Vagina (tissue), 2 donors: Measurements from ENCODE around the gene CHD6. TPM values are rescaled to one million over a fixed set of nuclear protein-coding genes. Genes with fewer than 3 reads are reported as not detected.

Source experiments
- DNase-seq, 2 donors: peaks; one replicate each; pipeline ENCODE4 v3.0.0-alpha.2; 2017; ENCODE audit errors: extremely low spot score in 2 of 2
- H3K27ac ChIP-seq: fragments of 200-600 bp; sonication (generic); one replicate; pipeline ENCODE4 v1.5.1; 2019
- H3K27me3 ChIP-seq: fragments of 200-600 bp; sonication (generic); one replicate; pipeline ENCODE4 v1.5.1; 2019
- H3K36me3 ChIP-seq, 2 donors: fragments of 200-600 bp; sonication (generic); one replicate each; pipeline ENCODE4 v1.5.1; 2017 to 2019
- H3K4me1 ChIP-seq: fragments of 200-600 bp; sonication (generic); one replicate; pipeline ENCODE4 v1.5.1; 2019
- H3K4me3 ChIP-seq, 2 donors: fragments of 200-600 bp; sonication (generic); 1 replicate in 1 of 2; 2 replicates in 1 of 2; pipeline ENCODE4 v1.5.1; 2016 to 2019
- H3K9me3 ChIP-seq: fragments of 200-600 bp; sonication (generic); one replicate; pipeline ENCODE4 v1.5.1; 2019
- POLR2A ChIP-seq, 2 donors: fragments of 450-650 bp; IDR thresholded peaks; one replicate each; pipeline ENCODE4 v1.6.1; 2017; ENCODE audit warnings: antibody characterized with exemption in 2 of 2, mild to moderate bottlenecking in 2 of 2, moderate library complexity in 2 of 2
- POLR2AphosphoS5 ChIP-seq, 2 donors: sonication (generic); formaldehyde crosslinking; IDR thresholded peaks; one replicate each; pipeline ENCODE4 v1.9.0; 2017; ENCODE audit warnings: antibody characterized with exemption in 2 of 2, mild to moderate bottlenecking in 2 of 2, low read depth in 1 of 2; ENCODE audit not compliant: insufficient read depth in 1 of 2
- intact Hi-C: fragments of 100-400 bp; cut with DNase I; formaldehyde crosslinking; loops from one replicate; pipeline ENCODE4 v1.15.1; 2023
- total RNA-seq: library from RNA; depleted of rRNA; stranded (reverse); fragments of >200 nt; gene quantifications from one replicate; pipeline ENCODE4 v1.2.3, GENCODE V29; 2016
- TF ChIP-seq, protein P1 (sequence below), 3 experiments: fragments of 450-650 bp in 2 of 3; fragments of 200-600 bp in 1 of 3; sonication (generic) in 1 of 3; IDR thresholded peaks; one replicate each; pipeline ENCODE4 v1.5.1; 2017 to 2019; ENCODE audit warnings: antibody characterized with exemption in 3 of 3, mild to moderate bottlenecking in 2 of 3, moderate library complexity in 2 of 3

Gene CHD6
- total RNA-seq, 1 donor from 2014 or later: 37.6 TPM

DNA sequence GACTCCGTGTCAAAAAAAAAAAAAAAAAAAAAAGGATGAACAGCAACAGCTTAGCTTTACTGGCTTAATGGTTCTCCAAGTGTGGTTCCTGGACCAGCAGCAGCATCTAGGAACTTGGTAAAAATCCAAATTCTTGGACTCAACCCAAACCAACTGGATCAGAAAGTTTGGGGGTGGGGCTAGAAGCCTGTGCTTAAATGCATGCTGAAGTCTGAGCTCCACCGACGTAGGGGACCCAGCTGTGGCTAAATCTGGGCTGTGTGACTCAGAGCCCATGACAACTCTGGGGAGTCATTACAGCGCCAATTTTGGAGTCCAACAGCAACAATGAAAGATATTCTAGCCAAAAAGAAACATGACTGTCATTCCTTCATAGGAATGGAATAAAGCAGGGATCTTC, 13.6 kb upstream of the CHD6 start:
- no peak for DNase-seq
- intact Hi-C loops: no loop called here
- H3K4me3 ChIP-seq: no peak overlapping the region
- H3K9me3 ChIP-seq: no peaks in the 10 kb centered on the region
- H3K27me3 ChIP-seq: no peaks in the 10 kb centered on the region
- H3K27ac ChIP-seq: no peak overlapping the region
- TF ChIP-seq, protein P1, sequence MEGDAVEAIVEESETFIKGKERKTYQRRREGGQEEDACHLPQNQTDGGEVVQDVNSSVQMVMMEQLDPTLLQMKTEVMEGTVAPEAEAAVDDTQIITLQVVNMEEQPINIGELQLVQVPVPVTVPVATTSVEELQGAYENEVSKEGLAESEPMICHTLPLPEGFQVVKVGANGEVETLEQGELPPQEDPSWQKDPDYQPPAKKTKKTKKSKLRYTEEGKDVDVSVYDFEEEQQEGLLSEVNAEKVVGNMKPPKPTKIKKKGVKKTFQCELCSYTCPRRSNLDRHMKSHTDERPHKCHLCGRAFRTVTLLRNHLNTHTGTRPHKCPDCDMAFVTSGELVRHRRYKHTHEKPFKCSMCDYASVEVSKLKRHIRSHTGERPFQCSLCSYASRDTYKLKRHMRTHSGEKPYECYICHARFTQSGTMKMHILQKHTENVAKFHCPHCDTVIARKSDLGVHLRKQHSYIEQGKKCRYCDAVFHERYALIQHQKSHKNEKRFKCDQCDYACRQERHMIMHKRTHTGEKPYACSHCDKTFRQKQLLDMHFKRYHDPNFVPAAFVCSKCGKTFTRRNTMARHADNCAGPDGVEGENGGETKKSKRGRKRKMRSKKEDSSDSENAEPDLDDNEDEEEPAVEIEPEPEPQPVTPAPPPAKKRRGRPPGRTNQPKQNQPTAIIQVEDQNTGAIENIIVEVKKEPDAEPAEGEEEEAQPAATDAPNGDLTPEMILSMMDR (IDR thresholded peaks at IDR 0.05): no peak
- TF ChIP-seq POLR2AphosphoS5 (IDR thresholded peaks at IDR 0.05; ENCODE audit: insufficient read depth in 1 of 2, low read depth in 1 of 2) (no peak), POLR2A (IDR thresholded peaks at IDR 0.05) (no peak)
- H3K36me3 ChIP-seq: no peaks in the 10 kb centered on the region
- H3K4me1 ChIP-seq: no peaks in the 10 kb centered on the region

DNA sequence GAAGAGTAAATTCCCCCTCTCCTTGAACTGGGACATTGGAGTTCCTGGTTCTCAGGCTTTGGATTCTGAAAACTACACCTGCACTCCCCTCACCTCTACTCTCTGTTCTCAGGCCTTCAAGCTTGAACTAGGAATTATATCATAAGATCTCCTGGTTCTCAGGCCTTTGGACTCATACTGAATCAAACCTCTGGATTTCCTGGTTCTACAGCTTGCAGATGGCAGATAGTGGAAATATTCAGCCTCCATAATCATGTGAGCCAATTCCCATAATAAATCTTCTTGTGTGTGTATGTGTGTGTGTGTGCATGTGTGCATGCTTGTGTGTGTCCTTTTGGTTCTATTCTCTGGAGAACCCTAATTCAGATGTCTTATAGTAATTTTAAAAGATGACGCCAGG, 12.7 kb upstream of the CHD6 start:
- Histone ChIP-seq H3K27me3 (no peaks in the 10 kb centered on the region), H3K27ac (no peak overlapping the region), H3K9me3 (no peaks in the 10 kb centered on the region), H3K4me1 (no peaks in the 10 kb centered on the region), H3K4me3 (no peak overlapping the region), H3K36me3 (no peaks in the 10 kb centered on the region)
- DNase-seq: no peak
- intact Hi-C loops: no loop called here
- no peak for TF ChIP-seq POLR2AphosphoS5 (IDR thresholded peaks at IDR 0.05; ENCODE audit: insufficient read depth in 1 of 2, low read depth in 1 of 2)
- no peak for TF ChIP-seq POLR2A (IDR thresholded peaks at IDR 0.05)
- TF ChIP-seq, protein P1 (IDR thresholded peaks at IDR 0.05): no peak

DNA sequence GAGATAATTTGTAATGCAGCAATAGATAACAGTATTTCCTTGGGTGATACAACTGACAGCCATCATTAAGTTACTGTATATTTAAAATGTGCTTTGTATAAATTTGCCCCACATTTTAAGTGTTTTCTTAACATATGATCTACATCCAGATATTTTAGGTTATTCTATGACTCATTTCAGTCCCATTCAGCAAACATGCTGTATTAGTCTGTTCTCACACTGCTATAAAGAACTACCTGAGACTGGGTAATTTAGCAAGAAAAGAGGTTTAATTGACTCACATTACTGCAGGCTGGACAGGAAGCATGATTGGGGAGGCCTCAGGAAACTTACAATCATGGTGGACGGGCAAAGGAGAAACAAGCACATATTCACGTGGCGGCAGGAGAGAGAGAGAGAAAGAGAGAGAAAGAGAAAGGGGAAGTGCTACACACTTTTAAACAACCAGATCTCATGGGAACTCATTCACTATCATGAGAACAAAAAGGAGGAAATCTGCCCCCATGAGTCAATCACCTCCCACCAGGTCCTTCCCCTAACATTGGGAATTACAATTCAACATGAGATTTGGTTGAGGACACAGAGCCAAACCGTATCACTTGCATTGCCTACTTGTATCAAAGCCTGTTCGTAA, 9.6 kb upstream of the CHD6 start:
- H3K27ac ChIP-seq: no peak overlapping the region
- no peaks in the 10 kb centered on the region for H3K9me3 ChIP-seq
- H3K4me3 ChIP-seq: no peak overlapping the region
- H3K36me3 ChIP-seq: no peaks in the 10 kb centered on the region
- intact Hi-C loops: no loop called here
- no peaks in the 10 kb centered on the region for H3K4me1 ChIP-seq
- no peaks in the 10 kb centered on the region for H3K27me3 ChIP-seq
- DNase-seq: no peak
- no peak for TF ChIP-seq POLR2A (IDR thresholded peaks at IDR 0.05)
- TF ChIP-seq POLR2AphosphoS5 (IDR thresholded peaks at IDR 0.05; ENCODE audit: insufficient read depth in 1 of 2, low read depth in 1 of 2): no peak
- TF ChIP-seq, protein P1 (IDR thresholded peaks at IDR 0.05): no peak

DNA sequence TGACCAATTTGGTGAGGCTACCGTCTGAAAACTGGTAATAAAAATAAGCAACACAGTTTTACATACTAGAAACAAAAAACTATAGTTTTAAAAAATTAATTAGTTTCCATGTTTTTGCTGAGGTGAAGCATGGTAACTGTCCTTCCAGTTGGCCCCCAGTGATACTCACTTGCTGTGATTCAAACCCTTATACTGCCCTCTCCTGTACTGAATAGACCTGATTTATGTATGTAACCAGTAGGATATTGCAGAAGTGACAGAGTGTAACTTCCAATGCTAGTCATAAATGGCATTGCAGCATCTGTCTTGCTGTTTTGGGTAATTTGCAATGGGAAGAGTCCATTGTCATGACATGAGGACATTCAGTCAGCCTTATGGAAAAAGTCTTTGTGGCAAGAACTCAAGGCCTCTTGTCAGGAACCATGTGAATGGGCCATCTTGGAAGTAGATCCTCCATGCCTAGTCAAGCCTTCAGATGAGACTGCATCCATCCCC, 8.9 kb upstream of the CHD6 start:
- Histone ChIP-seq H3K4me1 (no peaks in the 10 kb centered on the region), H3K27me3 (no peaks in the 10 kb centered on the region), H3K27ac (no peak overlapping the region), H3K36me3 (no peaks in the 10 kb centered on the region), H3K4me3 (no peak overlapping the region), H3K9me3 (no peaks in the 10 kb centered on the region)
- no peak for TF ChIP-seq POLR2A (IDR thresholded peaks at IDR 0.05)
- TF ChIP-seq POLR2AphosphoS5 (IDR thresholded peaks at IDR 0.05; ENCODE audit: insufficient read depth in 1 of 2, low read depth in 1 of 2): no peak
- TF ChIP-seq, protein P1 (IDR thresholded peaks at IDR 0.05): no peak
- no peak for DNase-seq
- intact Hi-C loops: no loop called here

DNA sequence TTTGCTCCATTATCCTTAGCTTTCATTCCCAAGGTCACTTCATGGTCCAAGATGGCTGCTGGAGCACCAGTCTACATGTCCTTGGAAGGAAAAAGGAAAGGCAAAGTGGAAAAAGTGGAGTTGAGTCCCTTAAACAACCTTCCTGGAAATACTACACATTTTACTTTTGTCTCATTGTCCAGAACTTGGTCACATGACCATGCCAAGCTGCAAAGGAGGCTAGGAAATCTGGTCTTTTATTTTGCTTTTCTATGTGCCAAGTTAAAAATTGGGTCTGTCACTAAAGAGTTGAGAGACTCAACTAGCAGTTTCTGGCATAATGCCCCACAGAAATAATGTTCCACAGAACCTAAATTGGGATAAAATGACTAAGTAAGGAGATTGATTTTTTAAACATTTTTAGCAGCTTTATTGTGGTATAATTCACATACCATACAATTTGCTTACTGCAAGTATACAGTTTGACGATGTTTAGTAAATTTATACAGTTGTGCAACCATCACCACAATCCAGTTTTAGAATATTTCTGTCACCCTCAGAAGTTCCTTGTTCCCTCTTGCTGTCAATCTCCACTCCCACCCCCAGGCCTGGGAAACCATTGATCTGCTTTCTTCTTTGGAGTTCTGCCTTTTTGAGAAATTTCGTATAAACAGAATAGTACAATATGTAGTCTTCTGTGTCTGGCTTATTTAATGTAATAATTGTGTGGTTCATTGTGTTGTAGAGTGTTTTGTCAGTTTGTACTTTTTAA, 5.6 kb upstream of the CHD6 start:
- no peak for DNase-seq
- no peak for TF ChIP-seq POLR2A (IDR thresholded peaks at IDR 0.05)
- TF ChIP-seq, protein P1 (IDR thresholded peaks at IDR 0.05): no peak
- no peak for TF ChIP-seq POLR2AphosphoS5 (IDR thresholded peaks at IDR 0.05; ENCODE audit: insufficient read depth in 1 of 2, low read depth in 1 of 2)
- Histone ChIP-seq H3K4me3 (no peak overlapping the region), H3K4me1 (peaks cover 6% of the 10 kb centered on the region), H3K27ac (no peak overlapping the region), H3K27me3 (no peaks in the 10 kb centered on the region), H3K36me3 (no peaks in the 10 kb centered on the region), H3K9me3 (no peaks in the 10 kb centered on the region)
- intact Hi-C loops: no loop called here
